Measurements from ENCODE around the gene PACSIN1. TPM values are rescaled to one million over a fixed set of nuclear protein-coding genes. Genes with fewer than 3 reads are reported as not detected.

PACSIN1 gene
- total RNA-seq, 1 experiment from 2014 or later = 5.0 TPM

GRCh38 chr6:34539181-34539580 lies 73.3 kb downstream of the PACSIN1 start:
- DNase-seq (ENCODE audit: low read depth, low spot score) (no peak), ATAC-seq (no peak)
- RAD21 ChIA-PET (ENCODE audit: low non-redundant PET in 1 of 2, low total read pairs in 2 of 2, uncharacterized antibody in 2 of 2, unreplicated experiment in 2 of 2) = no interaction called here
- Histone ChIP-seq H3K36me3 (ENCODE audit: control insufficient read depth in 1 of 2, insufficient read depth in 2 of 2, low read length in 2 of 2) (no peaks in the 10 kb centered on the region), H3K9ac (ENCODE audit: low read length) (no peak overlapping the region), H3K27me3 (ENCODE audit: insufficient read depth, low read length) (no peaks in the 10 kb centered on the region), H3K9me2 (ENCODE audit: insufficient read depth) (no peaks in the 10 kb centered on the region), H3K9me3 (ENCODE audit: control insufficient read depth in 1 of 2, insufficient read depth in 1 of 2, low read depth in 1 of 2, low read length in 2 of 2) (no peaks in the 10 kb centered on the region), H3K79me2 (ENCODE audit: insufficient read depth, low read length) (no peaks in the 10 kb centered on the region), H3K4me2 (ENCODE audit: low read length) (no peak overlapping the region), H3K4me3 (replicated peaks in 1 of 2; ENCODE audit: low read depth in 1 of 2, low read length in 2 of 2) (no peak overlapping the region), H4K20me1 (ENCODE audit: insufficient read depth) (no peaks in the 10 kb centered on the region), H3K4me1 (ENCODE audit: control insufficient read depth in 1 of 2, insufficient read depth in 2 of 2, low read length in 2 of 2) (peaks cover 3 to 14% of the 10 kb centered on the region in 2 experiments; a peak in 3 of 4 replicates), H3K27ac (ENCODE audit: low read depth, low read length) (no peak overlapping the region), H2AFZ (ENCODE audit: low read depth, low read length, poor library complexity, severe bottlenecking) (no peak overlapping the region)
- POLR2A ChIA-PET = no interaction called here
- no TSS peak for BruUV-seq (replicated peaks)
- TF ChIP-seq MAX (IDR thresholded peaks at IDR 0.05) (no peak), POLR2A (IDR thresholded peaks at IDR 0.05; ENCODE audit: borderline replicate concordance, extremely low read depth, insufficient read depth, insufficient read length) (no peak), ZFX (IDR thresholded peaks at IDR 0.05) (no peak), EZH2 (IDR thresholded peaks at IDR 0.05) (no peak), TCF7L2 (IDR thresholded peaks at IDR 0.05; ENCODE audit: borderline replicate concordance, extremely low read depth, insufficient read depth, insufficient read length) (no peak), ELF1 (IDR thresholded peaks at IDR 0.05; ENCODE audit: borderline replicate concordance, low read depth) (no peak), SRF (IDR thresholded peaks at IDR 0.05; ENCODE audit: low read depth) (no peak), EGR1 (IDR thresholded peaks at IDR 0.05; ENCODE audit: low read depth) (no peak), FOSL1 (IDR thresholded peaks at IDR 0.05; ENCODE audit: low read depth) (no peak), YY1 (IDR thresholded peaks at IDR 0.05; ENCODE audit: extremely low read depth, insufficient replicate concordance, low read depth, low read length) (no peak), RAD21 (IDR thresholded peaks at IDR 0.05; ENCODE audit: low read depth) (no peak), EZH2phosphoT487 (IDR thresholded peaks at IDR 0.05; ENCODE audit: borderline replicate concordance) (no peak), SIN3A (IDR thresholded peaks at IDR 0.05; ENCODE audit: low read depth) (no peak), ZNF274 (IDR thresholded peaks at IDR 0.05; ENCODE audit: low read depth, low read length) (no peak), JUND (IDR thresholded peaks at IDR 0.05) (no peak), CBX3 (IDR thresholded peaks at IDR 0.05; ENCODE audit: low read depth) (no peak), ZBTB33 (IDR thresholded peaks at IDR 0.05; ENCODE audit: extremely low read depth, insufficient replicate concordance, low read length) (no peak), SP1 (IDR thresholded peaks at IDR 0.05; ENCODE audit: low read depth) (no peak)
- TF ChIP-seq, protein P1, sequence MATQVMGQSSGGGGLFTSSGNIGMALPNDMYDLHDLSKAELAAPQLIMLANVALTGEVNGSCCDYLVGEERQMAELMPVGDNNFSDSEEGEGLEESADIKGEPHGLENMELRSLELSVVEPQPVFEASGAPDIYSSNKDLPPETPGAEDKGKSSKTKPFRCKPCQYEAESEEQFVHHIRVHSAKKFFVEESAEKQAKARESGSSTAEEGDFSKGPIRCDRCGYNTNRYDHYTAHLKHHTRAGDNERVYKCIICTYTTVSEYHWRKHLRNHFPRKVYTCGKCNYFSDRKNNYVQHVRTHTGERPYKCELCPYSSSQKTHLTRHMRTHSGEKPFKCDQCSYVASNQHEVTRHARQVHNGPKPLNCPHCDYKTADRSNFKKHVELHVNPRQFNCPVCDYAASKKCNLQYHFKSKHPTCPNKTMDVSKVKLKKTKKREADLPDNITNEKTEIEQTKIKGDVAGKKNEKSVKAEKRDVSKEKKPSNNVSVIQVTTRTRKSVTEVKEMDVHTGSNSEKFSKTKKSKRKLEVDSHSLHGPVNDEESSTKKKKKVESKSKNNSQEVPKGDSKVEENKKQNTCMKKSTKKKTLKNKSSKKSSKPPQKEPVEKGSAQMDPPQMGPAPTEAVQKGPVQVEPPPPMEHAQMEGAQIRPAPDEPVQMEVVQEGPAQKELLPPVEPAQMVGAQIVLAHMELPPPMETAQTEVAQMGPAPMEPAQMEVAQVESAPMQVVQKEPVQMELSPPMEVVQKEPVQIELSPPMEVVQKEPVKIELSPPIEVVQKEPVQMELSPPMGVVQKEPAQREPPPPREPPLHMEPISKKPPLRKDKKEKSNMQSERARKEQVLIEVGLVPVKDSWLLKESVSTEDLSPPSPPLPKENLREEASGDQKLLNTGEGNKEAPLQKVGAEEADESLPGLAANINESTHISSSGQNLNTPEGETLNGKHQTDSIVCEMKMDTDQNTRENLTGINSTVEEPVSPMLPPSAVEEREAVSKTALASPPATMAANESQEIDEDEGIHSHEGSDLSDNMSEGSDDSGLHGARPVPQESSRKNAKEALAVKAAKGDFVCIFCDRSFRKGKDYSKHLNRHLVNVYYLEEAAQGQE (IDR thresholded peaks at IDR 0.05; ENCODE audit: low read depth) = no peak
- TF ChIP-seq, protein P2, sequence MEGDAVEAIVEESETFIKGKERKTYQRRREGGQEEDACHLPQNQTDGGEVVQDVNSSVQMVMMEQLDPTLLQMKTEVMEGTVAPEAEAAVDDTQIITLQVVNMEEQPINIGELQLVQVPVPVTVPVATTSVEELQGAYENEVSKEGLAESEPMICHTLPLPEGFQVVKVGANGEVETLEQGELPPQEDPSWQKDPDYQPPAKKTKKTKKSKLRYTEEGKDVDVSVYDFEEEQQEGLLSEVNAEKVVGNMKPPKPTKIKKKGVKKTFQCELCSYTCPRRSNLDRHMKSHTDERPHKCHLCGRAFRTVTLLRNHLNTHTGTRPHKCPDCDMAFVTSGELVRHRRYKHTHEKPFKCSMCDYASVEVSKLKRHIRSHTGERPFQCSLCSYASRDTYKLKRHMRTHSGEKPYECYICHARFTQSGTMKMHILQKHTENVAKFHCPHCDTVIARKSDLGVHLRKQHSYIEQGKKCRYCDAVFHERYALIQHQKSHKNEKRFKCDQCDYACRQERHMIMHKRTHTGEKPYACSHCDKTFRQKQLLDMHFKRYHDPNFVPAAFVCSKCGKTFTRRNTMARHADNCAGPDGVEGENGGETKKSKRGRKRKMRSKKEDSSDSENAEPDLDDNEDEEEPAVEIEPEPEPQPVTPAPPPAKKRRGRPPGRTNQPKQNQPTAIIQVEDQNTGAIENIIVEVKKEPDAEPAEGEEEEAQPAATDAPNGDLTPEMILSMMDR (IDR thresholded peaks at IDR 0.05 in 2 of 3, conservative IDR thresholded peaks at IDR 0.05 in 1 of 3; ENCODE audit: borderline replicate concordance in 1 of 3, insufficient read depth in 1 of 3, low read depth in 2 of 3, low read length in 2 of 3) = no peak
- CTCF ChIA-PET = no interaction called here
- intact Hi-C loops (cut with micrococcal nuclease) = no loop called here
